Measurements from ENCODE around the gene EPM2AIP1.
"Not testable (repeated sequence)": the region's sequence is repeated elsewhere in the genome, so short reads cannot be mapped to it uniquely, and the experiment has no call there.

DNA sequence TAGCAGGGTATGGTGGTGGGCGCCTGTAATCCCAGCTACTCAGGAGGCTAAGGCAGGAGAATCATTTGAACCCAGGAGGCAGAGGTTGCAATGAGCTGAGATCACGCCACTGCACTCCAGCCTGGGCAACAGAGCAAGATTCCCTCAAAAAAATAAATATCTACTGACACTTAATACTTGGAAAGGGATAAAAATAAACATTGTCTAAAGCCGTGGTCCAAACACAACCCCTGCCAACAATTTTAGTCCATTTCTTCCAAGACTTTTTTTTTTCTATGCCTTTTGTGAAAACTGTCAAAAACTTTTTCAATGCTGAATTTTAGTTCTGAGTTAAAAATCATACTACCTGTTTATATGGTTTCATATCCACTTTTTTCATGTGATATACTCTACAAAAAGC lies 49.8 kb upstream of the EPM2AIP1 start:
- TF ChIP-seq EZH2 (IDR thresholded peaks at IDR 0.05; ENCODE audit: insufficient read depth, poor library complexity, severe bottlenecking); EZH2phosphoT487 (IDR thresholded peaks at IDR 0.05; ENCODE audit: insufficient read depth, low read depth): not testable (repeated sequence)
